ENCODE results near the gene CFL1.

CFL1 gene

GRCh38 chr11:65869643-65870306 lies 11.8 kb upstream of the CFL1 start:
- DNase-seq = no peak

GRCh38 chr11:65868907-65869306 lies 10.9 kb upstream of the CFL1 start:
- no peak for DNase-seq

GRCh38 chr11:65868076-65868667 lies 10.2 kb upstream of the CFL1 start:
- DNase-seq = no peak

GRCh38 chr11:65867284-65868071 lies 9.5 kb upstream of the CFL1 start:
- DNase-seq = no peak

GRCh38 chr11:65866509-65867283 lies 8.7 kb upstream of the CFL1 start:
- no peak for DNase-seq

GRCh38 chr11:65865550-65866172 lies 7.7 kb upstream of the CFL1 start:
- DNase-seq = no peak

- DNase-seq = no peak
Measured at GRCh38 chr11:65864706-65865471, 6.9 kb upstream of the CFL1 start.

- DNase-seq = no peak
Measured at GRCh38 chr11:65863889-65864705, 6.1 kb upstream of the CFL1 start.

GRCh38 chr11:65862941-65863888 lies 5.2 kb upstream of the CFL1 start:
- DNase-seq = no peak

GRCh38 chr11:65862191-65862735 lies 4.3 kb upstream of the CFL1 start:
- DNase-seq = no peak

- no peak for DNase-seq
Measured at GRCh38 chr11:65861533-65862183, 3.7 kb upstream of the CFL1 start.

- no peak for DNase-seq
Measured at GRCh38 chr11:65861165-65861505, 3.2 kb upstream of the CFL1 start.

- DNase-seq = peak; percentile 96
Measured at GRCh38 chr11:65860278-65861164, 2.5 kb upstream of the CFL1 start, which contains the start of gene MUS81. Gene MUS81 (plus strand): TSS chr11:65860433. CDS start chr11:65860754, 321 bp downstream.

GRCh38 chr11:65859812-65860277 lies 1.9 kb upstream of the CFL1 start:
- no peak for DNase-seq

- DNase-seq = peak; percentile 85
Measured at GRCh38 chr11:65859095-65859811, 1.3 kb upstream of the CFL1 start.

GRCh38 chr11:65858681-65859087 lies 704 bp upstream of the CFL1 start:
- DNase-seq = no peak

- DNase-seq = no peak
Measured at GRCh38 chr11:65857500-65857852, 504 bp downstream of the CFL1 start.

Data from NCI-H2107 (cell line).